Endothelial cell of umbilical vein (primary cell): ENCODE results near the gene SRD5A2. TPM values are rescaled to one million over a fixed set of nuclear protein-coding genes. Genes with fewer than 3 reads are reported as not detected.

ENCODE experiments used
- BruUV-seq: library from RNA; stranded (reverse); fragments of 400-500 nt; replicated peaks from 2 replicates; lab custom pipeline; 2021; lab: Mats Ljungman, UMichigan
- CTCF ChIA-PET: fragments of 300-600, 350-600 bp; sonication (Branson Sonifier 250); formaldehyde crosslinking; loops from one replicate; lab custom pipeline; 2021; ENCODE audit warnings: antibody characterized with exemption, inconsistent platforms; lab: Charles Lee
- POLR2A ChIA-PET: fragments of 300-600, 350-600 bp; sonication (Branson Sonifier 250); formaldehyde crosslinking; loops from one replicate; lab custom pipeline; 2021; ENCODE audit warnings: antibody characterized with exemption, inconsistent platforms; lab: Charles Lee
- DNase-seq: peaks from one replicate; pipeline ENCODE4 v3.0.0-alpha.2; 2011; ENCODE audit warnings: low read depth, low spot score
- FAIRE-seq: peaks from 2 replicates; lab custom pipeline; 2011; peaks lifted over from hg19 to GRCh38; lab: Jason Lieb, UNC
- H2AFZ ChIP-seq: 2 replicates; pipeline ENCODE4 v1.6.0; 2012; ENCODE audit warnings: low read depth, low read length, control low read depth, inconsistent platforms
- H3K27ac ChIP-seq: 2 replicates; pipeline ENCODE4 v1.5.1; 2011; ENCODE audit warnings: low read depth, mild to moderate bottlenecking, control low read depth, low read length, moderate library complexity; ENCODE audit not compliant: insufficient read depth
- H3K27me3 ChIP-seq, 2 experiments: 2 replicates each; pipeline versions ENCODE4 v1.6.0 to v1.6.1; 2011; ENCODE audit warnings: low read length in 2 of 2, mixed read lengths in 1 of 2; ENCODE audit not compliant: control insufficient read depth in 2 of 2, insufficient read depth in 2 of 2
- H3K36me3 ChIP-seq, 2 experiments: 2 replicates in 1 of 2; 3 replicates in 1 of 2; pipeline ENCODE4 v1.5.1; 2011; ENCODE audit warnings: low read length in 2 of 2, mild to moderate bottlenecking in 1 of 2, moderate library complexity in 1 of 2; ENCODE audit not compliant: control insufficient read depth in 2 of 2, insufficient read depth in 2 of 2; ENCODE audit errors: extremely low read depth in 1 of 2
- H3K4me1 ChIP-seq: 3 replicates; pipeline ENCODE4 v1.5.1; 2011; ENCODE audit warnings: mild to moderate bottlenecking, low read length; ENCODE audit not compliant: control insufficient read depth, insufficient read depth; ENCODE audit errors: extremely low read depth
- H3K4me2 ChIP-seq: 2 replicates; pipeline ENCODE4 v1.6.1; 2011; ENCODE audit warnings: low read length, control low read depth, mixed read lengths; ENCODE audit not compliant: insufficient read depth
- H3K4me3 ChIP-seq, 3 experiments: fragments of 200-600 bp in 1 of 3; sonication (generic), shearing (Covaris generic) in 1 of 3; replicated peaks in 1 of 3; 2 replicates each; pipeline ENCODE4 v1.5.1; 2011 to 2016; ENCODE audit warnings: control low read depth in 3 of 3, low read length in 3 of 3, mild to moderate bottlenecking in 2 of 3, inconsistent platforms in 1 of 3, low read depth in 1 of 3, moderate library complexity in 1 of 3; ENCODE audit not compliant: insufficient read depth in 1 of 3
- H3K79me2 ChIP-seq: 2 replicates; pipeline ENCODE4 v1.6.0; 2012; ENCODE audit warnings: low read length, inconsistent platforms; ENCODE audit not compliant: control insufficient read depth, insufficient read depth
- H3K9ac ChIP-seq: replicated peaks from 2 replicates; pipeline ENCODE3; 2011; ENCODE audit warnings: low read length, control low read depth; ENCODE audit not compliant: insufficient read depth; ENCODE audit errors: extremely low read depth
- H3K9me1 ChIP-seq: replicated peaks from 3 replicates; pipeline ENCODE4 v1.6.0; 2011; ENCODE audit warnings: mild to moderate bottlenecking, low read length; ENCODE audit not compliant: control insufficient read depth, insufficient read depth; ENCODE audit errors: extremely low read depth
- H3K9me3 ChIP-seq: replicated peaks from 2 replicates; pipeline ENCODE4 v1.5.1; 2012; ENCODE audit warnings: low read length, inconsistent platforms; ENCODE audit not compliant: control insufficient read depth, insufficient read depth
- H4K20me1 ChIP-seq: replicated peaks from 2 replicates; pipeline ENCODE3; 2011; ENCODE audit warnings: mild to moderate bottlenecking, low read length; ENCODE audit not compliant: control insufficient read depth, insufficient read depth; ENCODE audit errors: extremely low read depth
- EZH2 ChIP-seq: IDR thresholded peaks from 2 replicates; pipeline ENCODE4 v1.6.1; 2012; ENCODE audit warnings: borderline replicate concordance, low read depth, mild to moderate bottlenecking, moderate library complexity, low read length, inconsistent platforms; ENCODE audit not compliant: severe bottlenecking
- FOS ChIP-seq: IDR thresholded peaks from 2 replicates; pipeline ENCODE4 v1.6.1; 2011; ENCODE audit warnings: mild to moderate bottlenecking, low read length, moderate library complexity, borderline replicate concordance; ENCODE audit not compliant: insufficient read depth
- GATA2 ChIP-seq: IDR thresholded peaks from 2 replicates; pipeline ENCODE4 v1.7.0; 2011; ENCODE audit warnings: low read depth, mild to moderate bottlenecking, moderate library complexity, mixed read lengths, low read length; ENCODE audit not compliant: insufficient read length, insufficient read depth
- JUN ChIP-seq: IDR thresholded peaks from 2 replicates; pipeline ENCODE4 v1.6.1; 2011; ENCODE audit warnings: borderline replicate concordance, low read depth; ENCODE audit not compliant: insufficient read length, insufficient read depth
- MAX ChIP-seq: IDR thresholded peaks from 2 replicates; pipeline ENCODE4 v1.6.1; 2011; ENCODE audit not compliant: insufficient read depth, insufficient read length
- MYC ChIP-seq: IDR thresholded peaks from one replicate; pipeline ENCODE4 v1.6.1; 2011; ENCODE audit warnings: mild to moderate bottlenecking, low read depth, low read length
- POLR2A ChIP-seq: IDR thresholded peaks from 2 replicates; pipeline ENCODE4 v1.6.1; 2012; ENCODE audit warnings: low read depth, mild to moderate bottlenecking, control low read depth, low read length
- POLR2AphosphoS5 ChIP-seq: IDR thresholded peaks from 2 replicates; pipeline ENCODE4 v1.6.1; 2012; ENCODE audit warnings: low read depth, mild to moderate bottlenecking, control low read depth, low read length, moderate library complexity; ENCODE audit not compliant: insufficient read depth
- dilution Hi-C: fragments of 300-500 bp; cut with MboI; formaldehyde crosslinking; loops from one replicate; pipeline ENCODE4 v1.15.0; 2019; ENCODE audit warnings: low sequenced_read_pairs; ENCODE audit not compliant: extremely low pct_ligation_motif_present
- intact Hi-C: fragments of 100-400 bp; cut with micrococcal nuclease; formaldehyde crosslinking; loops from one replicate; pipeline ENCODE4 v1.10.0; 2022
- polyA plus RNA-seq, 4 experiments: library from polyadenylated mRNA; depleted of rRNA in 3 of 4; stranded (reverse) in 3 of 4; unstranded in 1 of 4; fragments of >200 nt; gene quantifications; 2 replicates each; pipeline versions ENCODE4 v1.2.1 to v1.2.3, GENCODE V29; 2011 to 2012; ENCODE audit warnings: missing spikeins in 1 of 4
- total RNA-seq: library from RNA; stranded (reverse); gene quantifications from 2 replicates; pipeline ENCODE4 v1.2.3, GENCODE V29; 2021
- TF ChIP-seq, protein P1 (sequence below), 2 donors: IDR thresholded peaks; 1 replicate in 1 of 2; 2 replicates in 1 of 2; pipeline ENCODE4 v1.5.1; 2011; ENCODE audit warnings: low read length in 2 of 2, mild to moderate bottlenecking in 2 of 2, moderate library complexity in 2 of 2, control low read depth in 1 of 2, inconsistent platforms in 1 of 2, low read depth in 1 of 2; ENCODE audit not compliant: insufficient read depth in 1 of 2; ENCODE audit errors: extremely low read depth in 1 of 2

SRD5A2 gene
- total and polyA plus RNA-seq, 2 donors (not counting 3 experiments of a cell fraction or from before 2014, with no cell fraction given) = not detected

DNA sequence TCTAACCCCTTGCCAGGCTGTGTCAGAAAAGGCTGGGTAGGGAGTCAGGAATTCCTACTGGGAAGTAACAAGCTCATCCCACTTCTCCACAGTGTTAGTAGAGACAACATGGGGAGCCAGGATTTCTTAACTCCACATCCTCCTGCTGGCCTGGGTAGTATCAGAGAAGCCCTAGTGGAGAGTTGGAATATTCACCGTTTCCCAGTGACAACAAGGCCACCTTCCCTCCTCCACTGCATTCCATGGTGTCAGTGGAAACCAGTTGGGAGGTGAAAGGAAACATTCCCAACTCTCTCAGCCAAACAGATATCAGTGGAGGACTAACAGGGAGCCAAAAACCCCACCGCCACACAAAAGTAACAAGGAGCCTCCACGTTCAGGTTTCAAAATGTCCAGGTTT is 41.2 kb downstream of the SRD5A2 start:
- BruUV-seq = no TSS peak
- H4K20me1 ChIP-seq = no peaks in the 10 kb centered on the region
- no peak overlapping the region for H3K9ac ChIP-seq
- no peak overlapping the region for H2AFZ ChIP-seq
- DNase-seq (no peak), FAIRE-seq (no peak)
- no peaks in the 10 kb centered on the region for H3K36me3 ChIP-seq
- dilution Hi-C loops = no loop called here
- TF ChIP-seq, protein P1, sequence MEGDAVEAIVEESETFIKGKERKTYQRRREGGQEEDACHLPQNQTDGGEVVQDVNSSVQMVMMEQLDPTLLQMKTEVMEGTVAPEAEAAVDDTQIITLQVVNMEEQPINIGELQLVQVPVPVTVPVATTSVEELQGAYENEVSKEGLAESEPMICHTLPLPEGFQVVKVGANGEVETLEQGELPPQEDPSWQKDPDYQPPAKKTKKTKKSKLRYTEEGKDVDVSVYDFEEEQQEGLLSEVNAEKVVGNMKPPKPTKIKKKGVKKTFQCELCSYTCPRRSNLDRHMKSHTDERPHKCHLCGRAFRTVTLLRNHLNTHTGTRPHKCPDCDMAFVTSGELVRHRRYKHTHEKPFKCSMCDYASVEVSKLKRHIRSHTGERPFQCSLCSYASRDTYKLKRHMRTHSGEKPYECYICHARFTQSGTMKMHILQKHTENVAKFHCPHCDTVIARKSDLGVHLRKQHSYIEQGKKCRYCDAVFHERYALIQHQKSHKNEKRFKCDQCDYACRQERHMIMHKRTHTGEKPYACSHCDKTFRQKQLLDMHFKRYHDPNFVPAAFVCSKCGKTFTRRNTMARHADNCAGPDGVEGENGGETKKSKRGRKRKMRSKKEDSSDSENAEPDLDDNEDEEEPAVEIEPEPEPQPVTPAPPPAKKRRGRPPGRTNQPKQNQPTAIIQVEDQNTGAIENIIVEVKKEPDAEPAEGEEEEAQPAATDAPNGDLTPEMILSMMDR (IDR thresholded peaks at IDR 0.05; ENCODE audit: extremely low read depth in 1 of 2, insufficient read depth in 1 of 2, low read depth in 1 of 2, low read length in 2 of 2) = no peak
- no peak for TF ChIP-seq POLR2A
- TF ChIP-seq MAX = no peak
- no peak for TF ChIP-seq MYC
- no peak for TF ChIP-seq POLR2AphosphoS5
- TF ChIP-seq JUN = no peak
- no peak for TF ChIP-seq EZH2
- no peak for TF ChIP-seq FOS
- TF ChIP-seq GATA2 = no peak
- H3K4me1 ChIP-seq = no peaks in the 10 kb centered on the region
- ChIA-PET POLR2A (no interaction called here), CTCF (no interaction called here)
- no peak overlapping the region for H3K4me2 ChIP-seq
- no peaks in the 10 kb centered on the region for H3K9me3 ChIP-seq
- intact Hi-C loops = no loop called here
- no peaks in the 10 kb centered on the region for H3K27me3 ChIP-seq
- H3K9me1 ChIP-seq = no peaks in the 10 kb centered on the region
- H3K79me2 ChIP-seq = no peaks in the 10 kb centered on the region
- H3K27ac ChIP-seq = no peak overlapping the region
- no peak overlapping the region for H3K4me3 ChIP-seq
